SHP77 (cell line): ENCODE data around the gene DYRK2.

Experiments
- DNase-seq, 2 experiments: peaks; one replicate each; lab custom pipeline; 2025; lab: John Stamatoyannopoulos, UW

Gene DYRK2

GRCh38 chr12:67704071-67704470 lies 55.5 kb downstream of the DYRK2 start:
- no peak for DNase-seq

- DNase-seq = no peak
These were observed 57.1 kb downstream of the DYRK2 start for GRCh38 chr12:67705394-67706370.

- no peak for DNase-seq
These were observed 60.9 kb downstream of the DYRK2 start for GRCh38 chr12:67709367-67709954.

GRCh38 chr12:67710582-67710981 lies 62.0 kb downstream of the DYRK2 start:
- no peak for DNase-seq

GRCh38 chr12:67712011-67712410 lies 63.5 kb downstream of the DYRK2 start:
- no peak for DNase-seq

- DNase-seq = no peak
These were observed 66.1 kb downstream of the DYRK2 start for GRCh38 chr12:67714648-67715047.
